ENCODE measurements around the gene MALRD1. TPM values are rescaled to one million over a fixed set of nuclear protein-coding genes. Genes with fewer than 3 reads are reported as not detected.

MALRD1 gene
- total RNA-seq, 1 experiment from 2014 or later: 0.69 TPM

DNA sequence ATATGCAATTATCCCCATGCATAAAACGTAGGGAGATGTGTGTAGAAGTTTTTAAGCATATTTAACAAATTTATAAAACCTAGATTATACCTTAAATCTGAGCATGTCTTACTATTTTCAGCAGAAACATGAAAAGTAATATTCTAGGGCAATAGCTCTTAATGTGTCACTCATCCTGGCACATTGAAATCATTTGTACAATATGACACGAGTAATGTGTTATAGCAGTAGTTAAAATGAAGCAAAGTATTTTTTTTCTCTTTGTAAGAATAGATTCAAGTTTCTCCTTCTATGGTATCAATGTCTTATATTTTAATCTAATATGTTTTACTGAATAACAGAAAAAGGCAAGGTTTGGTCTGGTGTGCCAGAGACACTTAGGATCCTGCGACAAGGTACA, 492.7 kb downstream of the MALRD1 start:
- no peak overlapping the region for H3K4me3 ChIP-seq (ENCODE audit: insufficient read depth, low read depth, low read length)
- no peaks in the 10 kb centered on the region for H3K36me3 ChIP-seq (replicated peaks; ENCODE audit: control insufficient read depth, insufficient read depth, low read length)
- no peak for DNase-seq
- H3K27me3 ChIP-seq (ENCODE audit: control insufficient read depth, insufficient read depth, low read length): no peaks in the 10 kb centered on the region

- DNase-seq: no peak
- Histone ChIP-seq H3K27me3 (ENCODE audit: control insufficient read depth, insufficient read depth, low read length) (no peaks in the 10 kb centered on the region), H3K4me3 (ENCODE audit: insufficient read depth, low read depth, low read length) (no peak overlapping the region), H3K36me3 (replicated peaks; ENCODE audit: control insufficient read depth, insufficient read depth, low read length) (no peaks in the 10 kb centered on the region)
These were observed 497.6 kb downstream of the MALRD1 start for GRCh38 chr10:19546224-19546623.

DNA sequence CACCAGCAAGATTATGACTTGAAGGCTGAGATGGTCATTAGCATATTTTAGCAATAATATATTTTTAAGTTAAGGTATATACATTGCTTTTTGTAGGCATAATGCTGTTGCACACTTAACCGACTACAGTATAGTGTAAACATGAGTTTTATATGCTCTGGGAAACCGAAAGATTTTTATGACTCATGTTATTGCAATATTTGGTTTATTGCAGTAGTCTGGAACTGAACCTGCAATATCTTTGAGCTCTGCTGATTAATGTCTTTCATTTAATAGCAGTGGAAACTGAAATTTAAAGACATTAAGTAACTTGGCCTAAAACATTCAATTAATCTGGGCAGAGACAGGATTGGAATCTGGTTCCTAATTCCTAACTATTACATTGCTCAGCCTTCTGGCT, 500.9 kb downstream of the MALRD1 start:
- DNase-seq: no peak
- Histone ChIP-seq H3K4me3 (ENCODE audit: insufficient read depth, low read depth, low read length) (no peak overlapping the region), H3K36me3 (replicated peaks; ENCODE audit: control insufficient read depth, insufficient read depth, low read length) (no peaks in the 10 kb centered on the region), H3K27me3 (ENCODE audit: control insufficient read depth, insufficient read depth, low read length) (no peaks in the 10 kb centered on the region)

DNA sequence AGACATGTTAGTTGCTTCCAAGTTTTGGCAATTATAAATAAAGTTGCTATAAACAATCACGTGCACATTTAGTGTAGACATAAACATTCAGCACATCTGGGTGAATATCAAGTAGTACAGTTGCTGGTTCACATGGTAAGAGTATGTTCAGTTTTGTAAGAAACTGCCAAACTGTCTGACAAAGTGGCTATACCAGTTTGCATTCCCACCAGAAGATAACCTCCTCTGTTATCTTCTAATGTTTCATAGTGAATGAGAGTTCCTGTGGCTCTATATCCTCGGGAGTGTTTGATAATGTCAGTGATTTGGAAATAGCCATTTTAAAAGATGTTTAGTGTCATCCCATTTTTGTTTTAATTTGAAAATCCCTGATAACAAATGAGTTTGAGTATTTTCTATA, 508.1 kb downstream of the MALRD1 start:
- DNase-seq: no peak
- no peaks in the 10 kb centered on the region for H3K27me3 ChIP-seq (ENCODE audit: control insufficient read depth, insufficient read depth, low read length)
- no peaks in the 10 kb centered on the region for H3K36me3 ChIP-seq (replicated peaks; ENCODE audit: control insufficient read depth, insufficient read depth, low read length)
- no peak overlapping the region for H3K4me3 ChIP-seq (ENCODE audit: insufficient read depth, low read depth, low read length)

DNA sequence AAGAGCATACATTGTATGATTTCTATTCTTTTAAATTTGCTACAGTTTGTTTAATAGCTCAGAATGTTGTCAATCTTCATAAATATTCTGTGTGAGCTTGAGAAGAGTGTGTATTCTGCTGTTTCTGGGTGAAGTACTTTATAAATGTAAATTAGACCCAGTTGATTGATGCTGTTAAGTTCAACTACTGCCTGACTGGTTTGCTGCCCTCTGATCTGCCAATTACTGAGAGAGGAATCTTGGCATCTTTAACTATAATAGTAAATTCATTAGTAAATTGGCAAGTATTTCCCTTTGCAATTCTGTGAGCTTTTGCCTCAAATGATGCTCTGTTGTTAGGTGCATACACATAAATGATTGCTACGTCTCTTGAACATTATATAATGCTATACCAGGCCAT, 512.6 kb downstream of the MALRD1 start:
- H3K27me3 ChIP-seq (ENCODE audit: control insufficient read depth, insufficient read depth, low read length): no peaks in the 10 kb centered on the region
- no peak for DNase-seq
- no peak overlapping the region for H3K4me3 ChIP-seq (ENCODE audit: insufficient read depth, low read depth, low read length)
- no peaks in the 10 kb centered on the region for H3K36me3 ChIP-seq (replicated peaks; ENCODE audit: control insufficient read depth, insufficient read depth, low read length)

DNA sequence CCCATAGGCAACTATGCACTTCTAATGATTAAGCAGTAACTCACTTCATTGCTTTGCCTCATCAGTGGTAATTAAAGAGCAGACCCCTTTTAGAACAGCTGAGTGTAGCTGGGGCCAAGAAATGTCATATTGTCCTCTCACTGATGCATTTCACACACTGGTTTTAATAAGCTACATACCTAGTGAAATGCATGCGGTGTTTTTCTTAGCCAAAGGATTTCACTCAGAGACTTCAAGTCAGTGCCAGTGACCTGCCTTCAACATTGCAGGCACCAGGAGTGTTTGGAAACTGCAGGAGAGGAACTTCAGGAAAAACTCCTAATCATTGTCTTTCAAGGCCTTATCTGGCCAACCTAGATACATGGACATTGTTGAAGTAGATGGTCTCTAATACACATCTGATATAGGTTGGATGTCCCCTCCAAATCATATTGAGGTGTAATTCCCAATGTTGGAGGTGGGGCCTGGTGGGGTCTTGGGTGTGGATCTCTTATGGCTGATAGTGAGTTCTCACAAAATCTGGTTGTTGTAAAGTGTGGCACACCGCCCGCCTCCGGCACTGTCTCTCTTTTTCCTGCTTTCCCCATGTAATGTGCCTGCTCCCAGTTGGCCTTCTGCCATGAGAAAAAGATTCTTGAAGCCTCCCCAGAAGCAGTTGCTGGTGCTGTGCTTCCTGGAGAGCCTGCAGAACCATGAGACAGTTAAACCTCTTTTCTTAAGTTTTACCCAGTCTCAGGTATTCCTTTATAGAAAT, 515.0 kb downstream of the MALRD1 start:
- H3K27me3 ChIP-seq (ENCODE audit: control insufficient read depth, insufficient read depth, low read length): no peaks in the 10 kb centered on the region
- H3K4me3 ChIP-seq (ENCODE audit: insufficient read depth, low read depth, low read length): no peak overlapping the region
- DNase-seq: no peak
- no peaks in the 10 kb centered on the region for H3K36me3 ChIP-seq (replicated peaks; ENCODE audit: control insufficient read depth, insufficient read depth, low read length)

DNA sequence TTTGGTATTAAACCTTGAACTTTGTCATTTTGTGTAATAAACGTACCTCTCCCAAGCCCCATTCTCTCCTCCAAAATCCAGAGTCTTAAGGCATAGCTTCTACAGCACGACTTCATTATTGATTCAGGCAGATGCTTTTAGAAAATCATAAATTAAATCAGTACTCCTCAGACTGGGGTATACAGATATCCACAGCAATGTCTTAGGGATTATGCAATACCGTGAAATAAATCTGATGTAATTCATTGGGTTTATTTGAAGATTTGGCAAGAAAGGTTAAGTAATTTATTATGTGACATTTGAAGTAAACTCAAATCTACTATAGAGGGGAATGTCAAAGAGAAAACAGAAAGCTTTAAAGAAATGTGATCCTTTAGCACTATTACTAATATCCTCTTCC, 521.5 kb downstream of the MALRD1 start:
- H3K27me3 ChIP-seq (ENCODE audit: control insufficient read depth, insufficient read depth, low read length): no peaks in the 10 kb centered on the region
- H3K36me3 ChIP-seq (replicated peaks; ENCODE audit: control insufficient read depth, insufficient read depth, low read length): no peaks in the 10 kb centered on the region
- DNase-seq: no peak
- no peak overlapping the region for H3K4me3 ChIP-seq (ENCODE audit: insufficient read depth, low read depth, low read length)

DNA sequence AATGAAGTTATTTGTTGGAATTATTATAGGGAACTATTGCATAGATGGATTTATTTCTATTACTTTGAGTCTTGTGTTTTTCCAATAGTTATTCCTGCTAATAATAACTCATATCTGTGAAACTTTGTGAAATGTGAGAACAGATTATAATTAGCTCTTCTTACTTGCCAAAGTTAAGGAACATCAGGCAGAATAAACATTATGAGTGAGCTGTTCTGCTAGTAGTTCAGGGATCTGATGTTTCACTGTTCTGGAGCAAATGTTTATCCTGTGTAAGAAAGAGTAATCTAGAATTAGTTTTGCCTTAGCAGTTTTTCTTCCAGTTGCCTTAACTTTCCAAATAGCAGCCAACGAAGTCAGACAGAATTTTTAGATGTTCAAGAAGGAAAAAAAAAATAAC, 522.4 kb downstream of the MALRD1 start:
- Histone ChIP-seq H3K4me3 (ENCODE audit: insufficient read depth, low read depth, low read length) (no peak overlapping the region), H3K27me3 (ENCODE audit: control insufficient read depth, insufficient read depth, low read length) (no peaks in the 10 kb centered on the region), H3K36me3 (replicated peaks; ENCODE audit: control insufficient read depth, insufficient read depth, low read length) (no peaks in the 10 kb centered on the region)
- no peak for DNase-seq

DNA sequence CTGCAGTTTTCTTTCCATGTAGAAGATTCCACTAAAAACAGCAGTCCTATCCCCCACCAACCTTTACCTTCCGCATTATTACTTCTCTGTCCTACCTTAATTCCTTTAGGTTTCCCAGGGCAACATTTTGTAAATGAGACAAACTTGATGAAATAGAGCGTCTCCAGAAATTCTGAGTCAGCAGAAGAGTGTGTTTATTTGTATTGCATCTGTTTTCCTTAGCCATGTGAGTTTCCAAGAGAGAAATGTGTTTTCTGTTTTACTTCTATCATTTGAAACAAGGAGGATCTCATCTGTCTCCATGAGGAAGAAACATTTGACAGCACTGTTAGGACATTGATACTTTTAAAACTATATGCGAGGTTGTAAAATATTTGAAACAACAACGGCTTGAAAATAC, 523.5 kb downstream of the MALRD1 start:
- Histone ChIP-seq H3K27me3 (ENCODE audit: control insufficient read depth, insufficient read depth, low read length) (no peaks in the 10 kb centered on the region), H3K4me3 (ENCODE audit: insufficient read depth, low read depth, low read length) (no peak overlapping the region), H3K36me3 (replicated peaks; ENCODE audit: control insufficient read depth, insufficient read depth, low read length) (no peaks in the 10 kb centered on the region)
- no peak for DNase-seq

DNA sequence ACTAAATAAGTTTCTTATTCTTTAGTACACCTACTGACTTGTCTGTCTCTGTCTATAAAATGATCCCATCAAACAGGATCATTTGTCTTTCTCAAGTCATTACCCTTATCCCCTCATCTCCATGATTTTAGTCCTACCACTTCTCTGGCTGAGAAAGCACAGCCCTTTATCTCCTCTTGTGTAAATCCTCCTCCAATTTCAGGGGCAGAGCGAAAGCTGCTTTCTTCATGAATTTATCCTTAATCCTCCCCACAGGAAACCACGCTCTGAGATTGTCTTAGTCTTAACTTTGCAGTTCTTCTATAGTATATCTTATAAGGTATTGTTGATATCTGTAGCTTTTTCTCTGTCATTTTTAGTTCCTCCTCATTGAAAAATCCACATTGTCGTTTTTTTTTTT, 528.0 kb downstream of the MALRD1 start:
- no peak for DNase-seq
- H3K27me3 ChIP-seq (ENCODE audit: control insufficient read depth, insufficient read depth, low read length): no peaks in the 10 kb centered on the region
- no peak overlapping the region for H3K4me3 ChIP-seq (ENCODE audit: insufficient read depth, low read depth, low read length)
- H3K36me3 ChIP-seq (replicated peaks; ENCODE audit: control insufficient read depth, insufficient read depth, low read length): no peaks in the 10 kb centered on the region

- no peaks in the 10 kb centered on the region for H3K36me3 ChIP-seq (replicated peaks; ENCODE audit: control insufficient read depth, insufficient read depth, low read length)
- no peaks in the 10 kb centered on the region for H3K27me3 ChIP-seq (ENCODE audit: control insufficient read depth, insufficient read depth, low read length)
- DNase-seq: no peak
- H3K4me3 ChIP-seq (ENCODE audit: insufficient read depth, low read depth, low read length): no peak overlapping the region
These were observed 528.8 kb downstream of the MALRD1 start for GRCh38 chr10:19577381-19577780.

- H3K36me3 ChIP-seq (replicated peaks; ENCODE audit: control insufficient read depth, insufficient read depth, low read length): no peaks in the 10 kb centered on the region
- H3K27me3 ChIP-seq (ENCODE audit: control insufficient read depth, insufficient read depth, low read length): no peaks in the 10 kb centered on the region
- DNase-seq: no peak
- no peak overlapping the region for H3K4me3 ChIP-seq (ENCODE audit: insufficient read depth, low read depth, low read length)
These were observed 529.2 kb downstream of the MALRD1 start for GRCh38 chr10:19577807-19578206.

GRCh38 chr10:19578571-19578970, 530.0 kb downstream of the MALRD1 start:
- Histone ChIP-seq H3K27me3 (ENCODE audit: control insufficient read depth, insufficient read depth, low read length) (no peaks in the 10 kb centered on the region), H3K36me3 (replicated peaks; ENCODE audit: control insufficient read depth, insufficient read depth, low read length) (no peaks in the 10 kb centered on the region), H3K4me3 (ENCODE audit: insufficient read depth, low read depth, low read length) (no peak overlapping the region)
- DNase-seq: no peak

DNA sequence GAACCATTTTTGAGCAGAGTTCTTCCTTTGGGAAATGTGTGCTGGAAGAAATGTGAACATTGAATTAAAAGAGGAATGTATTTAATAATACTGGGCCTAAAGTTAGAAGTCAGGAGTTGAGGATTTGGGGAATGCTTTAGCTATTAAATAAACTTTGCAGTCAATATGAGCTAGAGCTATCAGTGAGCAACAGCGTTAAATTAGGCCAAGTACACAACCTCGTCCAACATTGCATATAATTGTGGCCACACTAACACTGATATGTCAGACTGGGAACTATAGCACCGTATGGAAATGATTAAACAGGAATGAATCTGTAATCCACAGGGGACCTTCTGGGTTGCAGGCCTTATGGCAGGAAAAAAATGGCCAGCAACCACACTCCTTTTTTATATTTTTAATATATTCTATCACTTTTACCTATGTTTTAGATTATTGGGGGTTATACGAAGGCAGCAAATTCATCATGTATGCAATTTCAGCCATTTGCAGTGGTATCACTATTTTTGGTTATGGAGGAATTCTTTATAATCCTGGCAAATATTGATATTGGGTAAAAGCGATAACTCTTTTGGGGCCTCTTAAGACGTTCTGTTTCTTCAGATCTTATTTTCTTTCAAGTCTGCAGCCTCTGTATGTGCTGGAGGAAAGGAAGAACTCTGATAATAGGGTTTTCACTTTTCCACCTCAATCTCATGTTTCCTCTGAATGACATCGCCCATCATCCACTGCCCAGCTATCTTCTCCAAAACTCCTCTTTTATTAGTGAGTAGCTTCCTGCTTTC, 531.4 kb downstream of the MALRD1 start:
- H3K4me3 ChIP-seq (ENCODE audit: insufficient read depth, low read depth, low read length): no peak overlapping the region
- no peak for DNase-seq
- H3K27me3 ChIP-seq (ENCODE audit: control insufficient read depth, insufficient read depth, low read length): no peaks in the 10 kb centered on the region
- H3K36me3 ChIP-seq (replicated peaks; ENCODE audit: control insufficient read depth, insufficient read depth, low read length): no peaks in the 10 kb centered on the region

GRCh38 chr10:19580691-19581090, 532.1 kb downstream of the MALRD1 start:
- Histone ChIP-seq H3K36me3 (replicated peaks; ENCODE audit: control insufficient read depth, insufficient read depth, low read length) (no peaks in the 10 kb centered on the region), H3K27me3 (ENCODE audit: control insufficient read depth, insufficient read depth, low read length) (no peaks in the 10 kb centered on the region), H3K4me3 (ENCODE audit: insufficient read depth, low read depth, low read length) (no peak overlapping the region)
- no peak for DNase-seq
